Stomach (tissue), 9 donors: ENCODE data around the gene NMRK2. TPM values are rescaled to one million over a fixed set of nuclear protein-coding genes. Genes with fewer than 3 reads are reported as not detected.
"Not testable (repeated sequence)": the region's sequence is repeated elsewhere in the genome, so short reads cannot be mapped to it uniquely, and the experiment has no call there.

Experiments
- DNase-seq, 2 donors: peaks; one replicate each; pipeline versions ENCODE4 v3.0.0 to v3.0.0-alpha.2; 2013 to 2019
- H3K27ac ChIP-seq, 5 donors: fragments of 200-600 bp in 4 of 5; sonication (generic) in 4 of 5; one replicate each; pipeline ENCODE4 v1.5.1; 2013 to 2019; ENCODE audit warnings: mild to moderate bottlenecking in 1 of 5, moderate library complexity in 1 of 5
- H3K27me3 ChIP-seq, 3 donors: fragments of 200-600 bp; sonication (generic); one replicate each; pipeline ENCODE4 v1.5.1; 2017 to 2019; ENCODE audit warnings: mixed run types in 1 of 3
- H3K36me3 ChIP-seq, 4 donors: fragments of 200-600 bp; sonication (generic); 1 replicate in 3 of 4; 2 replicates in 1 of 4; pipeline ENCODE4 v1.5.1; 2016 to 2019
- H3K4me1 ChIP-seq, 4 donors: fragments of 200-600 bp; sonication (generic); one replicate each; pipeline ENCODE4 v1.5.1; 2016 to 2019
- H3K4me3 ChIP-seq, 4 donors: fragments of 200-600 bp; sonication (generic) in 3 of 4; one replicate each; pipeline ENCODE4 v1.5.1; 2016 to 2019; ENCODE audit warnings: mild to moderate bottlenecking in 1 of 4
- H3K9me3 ChIP-seq, 4 donors: fragments of 200-600 bp; sonication (generic); one replicate each; pipeline ENCODE4 v1.5.1; 2016 to 2019
- EP300 ChIP-seq: sonication (generic); formaldehyde crosslinking; IDR thresholded peaks from one replicate; pipeline ENCODE4 v1.6.1; 2017; ENCODE audit warnings: antibody characterized with exemption
- POLR2A ChIP-seq, 4 donors: fragments of 450-650 bp; IDR thresholded peaks; one replicate each; pipeline ENCODE4 v1.6.1; 2016; ENCODE audit warnings: antibody characterized with exemption in 4 of 4, control low read depth in 2 of 4, mild to moderate bottlenecking in 1 of 4, moderate library complexity in 1 of 4
- POLR2AphosphoS5 ChIP-seq, 3 donors: sonication (generic); formaldehyde crosslinking; IDR thresholded peaks; one replicate each; pipeline ENCODE4 v1.6.1; 2016; ENCODE audit warnings: antibody characterized with exemption in 3 of 3
- WGBS, 5 donors: extraction: QIAGEN DNeasy Blood & Tissue Kit in 3 of 5; methylation state at CpG; one replicate each; pipeline versions ENCODE4 v1.1.5 to v1.1.7; 2013 to 2018; 5-methylcytosine and 5-hydroxymethylcytosine counted together
- intact Hi-C: fragments of 100-400 bp; cut with DNase I; formaldehyde crosslinking; loops from one replicate; pipeline ENCODE4 v1.15.1; 2023; ENCODE audit warnings: low total_unique reads
- polyA plus RNA-seq, 3 donors: library from polyadenylated mRNA; stranded (reverse); fragments of 200-250 nt; gene quantifications; one replicate each; pipeline ENCODE4 v1.2.3, GENCODE V29; 2013
- total RNA-seq, 5 donors: library from RNA; depleted of rRNA; stranded (reverse); fragments of >200 nt; gene quantifications; one replicate each; pipeline versions ENCODE4 v1.1.0 to v1.2.3, GENCODE V29; 2014 to 2016
- TF ChIP-seq, protein P1 (sequence below), 7 experiments: fragments of 450-650 bp in 4 of 7; fragments of 200-600 bp in 3 of 7; sonication (generic) in 3 of 7; IDR thresholded peaks; one replicate each; pipeline ENCODE4 v1.5.1; 2016 to 2019; ENCODE audit warnings: antibody characterized with exemption in 7 of 7, control low read depth in 2 of 7, mild to moderate bottlenecking in 1 of 7
- donor health status: healthy with polysubstance abuse.
- donor health status: Bipolar disorder and iron deficiency.
- donor health status: healthy.

Gene NMRK2
- total and polyA plus RNA-seq, 8 donors, result 0.55 to 4.3 (median 1.5) TPM; not detected in 4

DNA sequence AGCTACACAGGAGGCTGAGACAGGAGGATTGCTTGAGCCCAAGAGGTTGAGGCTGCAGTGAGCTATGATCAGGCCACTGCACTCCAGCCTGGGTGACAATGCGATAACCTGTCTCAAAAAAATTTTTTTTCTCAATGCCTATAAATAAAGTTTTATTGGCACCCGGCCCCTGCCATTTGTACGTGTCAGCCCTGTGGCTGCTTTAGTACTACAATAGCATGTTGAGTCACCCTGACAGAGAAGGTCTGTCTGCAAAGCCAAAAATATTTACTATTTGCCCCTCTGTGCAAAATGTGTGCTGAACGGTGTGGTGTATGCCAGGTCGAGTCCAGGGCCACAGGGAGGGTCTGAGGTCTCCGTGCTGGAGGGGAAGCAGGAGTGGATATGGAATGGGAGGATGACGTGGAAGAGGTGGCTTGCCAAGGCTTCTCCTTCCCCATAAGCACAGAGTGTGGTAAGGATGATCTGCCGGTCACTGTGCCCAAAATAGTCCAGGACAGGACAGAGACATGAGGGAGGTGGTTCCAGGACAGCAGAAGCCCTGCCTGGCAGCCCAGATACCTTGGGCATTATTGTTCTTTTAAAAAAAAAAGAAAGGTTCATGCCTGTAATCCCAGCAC lies 10.0 kb downstream of the NMRK2 start:
- no peak for DNase-seq
- Histone ChIP-seq H3K36me3 (no peaks in the 10 kb centered on the region), H3K4me1 (no peaks in the 10 kb centered on the region), H3K4me3 (no peak overlapping the region), H3K27me3 (peaks cover 0 to 2% (median 0%) of the 10 kb centered on the region in 3 donors), H3K9me3 (no peaks in the 10 kb centered on the region), H3K27ac (no peak overlapping the region)
- intact Hi-C loops, result no loop called here
- 72 to 85% (median 81%) methylated on average over 8 of the region's 8 CpGs for WGBS, 5 donors
- TF ChIP-seq, protein P1, sequence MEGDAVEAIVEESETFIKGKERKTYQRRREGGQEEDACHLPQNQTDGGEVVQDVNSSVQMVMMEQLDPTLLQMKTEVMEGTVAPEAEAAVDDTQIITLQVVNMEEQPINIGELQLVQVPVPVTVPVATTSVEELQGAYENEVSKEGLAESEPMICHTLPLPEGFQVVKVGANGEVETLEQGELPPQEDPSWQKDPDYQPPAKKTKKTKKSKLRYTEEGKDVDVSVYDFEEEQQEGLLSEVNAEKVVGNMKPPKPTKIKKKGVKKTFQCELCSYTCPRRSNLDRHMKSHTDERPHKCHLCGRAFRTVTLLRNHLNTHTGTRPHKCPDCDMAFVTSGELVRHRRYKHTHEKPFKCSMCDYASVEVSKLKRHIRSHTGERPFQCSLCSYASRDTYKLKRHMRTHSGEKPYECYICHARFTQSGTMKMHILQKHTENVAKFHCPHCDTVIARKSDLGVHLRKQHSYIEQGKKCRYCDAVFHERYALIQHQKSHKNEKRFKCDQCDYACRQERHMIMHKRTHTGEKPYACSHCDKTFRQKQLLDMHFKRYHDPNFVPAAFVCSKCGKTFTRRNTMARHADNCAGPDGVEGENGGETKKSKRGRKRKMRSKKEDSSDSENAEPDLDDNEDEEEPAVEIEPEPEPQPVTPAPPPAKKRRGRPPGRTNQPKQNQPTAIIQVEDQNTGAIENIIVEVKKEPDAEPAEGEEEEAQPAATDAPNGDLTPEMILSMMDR (IDR thresholded peaks at IDR 0.05), result no peak
- no peak for TF ChIP-seq POLR2A (IDR thresholded peaks at IDR 0.05)
- TF ChIP-seq POLR2AphosphoS5 (IDR thresholded peaks at IDR 0.05), result no peak
- no peak for TF ChIP-seq EP300

DNA sequence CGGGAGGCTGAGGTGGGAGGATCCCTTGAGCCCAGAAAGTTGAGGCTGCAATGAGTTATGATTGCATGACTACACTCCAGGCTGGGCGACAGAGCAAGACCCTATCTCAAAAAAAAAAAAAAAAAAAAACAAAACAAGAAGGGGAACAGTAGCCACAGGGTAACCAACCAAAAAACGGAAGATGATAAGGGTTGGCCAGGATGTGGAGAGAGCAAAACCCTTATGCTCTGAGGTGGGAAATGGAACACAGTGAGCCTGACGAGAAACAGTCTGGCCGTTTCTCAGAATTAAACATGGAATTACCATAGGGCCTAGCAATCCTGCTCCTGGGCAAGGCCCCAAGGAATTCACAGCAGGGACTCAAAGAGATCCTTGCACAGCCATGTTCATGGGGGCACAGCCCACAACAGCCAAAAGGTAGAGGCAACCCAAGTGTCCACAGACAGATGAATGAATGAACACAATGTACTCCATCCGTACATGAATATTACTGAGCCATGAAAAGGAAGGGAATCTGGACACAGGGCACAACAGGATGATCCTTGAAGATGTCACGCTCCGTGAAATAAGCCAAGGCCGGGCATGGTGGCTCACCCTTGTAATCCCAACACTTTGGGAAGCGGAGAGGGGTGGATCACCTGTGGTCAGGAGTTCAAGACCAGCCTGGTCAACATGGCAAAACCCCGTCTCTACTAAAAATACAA lies 11.3 kb downstream of the NMRK2 start:
- intact Hi-C loops, result no loop called here
- Histone ChIP-seq H3K4me1 (no peaks in the 10 kb centered on the region), H3K27ac (no peak overlapping the region), H3K27me3 (no peaks in the 10 kb centered on the region), H3K9me3 (no peaks in the 10 kb centered on the region), H3K36me3 (no peaks in the 10 kb centered on the region), H3K4me3 (no peak overlapping the region)
- TF ChIP-seq POLR2A (IDR thresholded peaks at IDR 0.05) (no peak), EP300 (no peak), POLR2AphosphoS5 (IDR thresholded peaks at IDR 0.05) (no peak)
- TF ChIP-seq, protein P1 (IDR thresholded peaks at IDR 0.05), result no peak
- no peak for DNase-seq
- 73 to 84% (median 80%) methylated on average over 11 of the region's 11 CpGs for WGBS, 5 donors

DNA sequence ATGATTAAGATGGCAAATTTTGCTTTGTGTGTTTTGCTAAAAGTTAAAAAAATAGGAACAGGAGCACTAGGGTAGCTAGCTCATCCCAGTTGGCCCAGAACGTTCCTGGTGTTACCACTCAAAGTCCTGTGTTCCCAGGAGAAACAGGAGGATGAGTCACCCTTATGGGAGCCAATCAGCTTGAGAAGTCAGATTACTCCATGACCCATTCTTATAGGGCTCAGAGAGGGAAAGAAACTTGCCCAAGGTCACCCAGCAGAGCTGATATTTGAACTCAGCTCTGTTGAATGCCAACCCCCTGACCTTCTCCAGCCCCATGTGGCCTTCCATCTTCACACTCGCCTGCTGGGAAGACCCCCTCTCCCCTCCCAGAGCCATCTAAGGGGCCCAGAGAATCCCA lies 13.0 kb downstream of the NMRK2 start:
- intact Hi-C loops, result no loop called here
- H3K27ac ChIP-seq, result no peak overlapping the region
- DNase-seq, result no peak

DNA sequence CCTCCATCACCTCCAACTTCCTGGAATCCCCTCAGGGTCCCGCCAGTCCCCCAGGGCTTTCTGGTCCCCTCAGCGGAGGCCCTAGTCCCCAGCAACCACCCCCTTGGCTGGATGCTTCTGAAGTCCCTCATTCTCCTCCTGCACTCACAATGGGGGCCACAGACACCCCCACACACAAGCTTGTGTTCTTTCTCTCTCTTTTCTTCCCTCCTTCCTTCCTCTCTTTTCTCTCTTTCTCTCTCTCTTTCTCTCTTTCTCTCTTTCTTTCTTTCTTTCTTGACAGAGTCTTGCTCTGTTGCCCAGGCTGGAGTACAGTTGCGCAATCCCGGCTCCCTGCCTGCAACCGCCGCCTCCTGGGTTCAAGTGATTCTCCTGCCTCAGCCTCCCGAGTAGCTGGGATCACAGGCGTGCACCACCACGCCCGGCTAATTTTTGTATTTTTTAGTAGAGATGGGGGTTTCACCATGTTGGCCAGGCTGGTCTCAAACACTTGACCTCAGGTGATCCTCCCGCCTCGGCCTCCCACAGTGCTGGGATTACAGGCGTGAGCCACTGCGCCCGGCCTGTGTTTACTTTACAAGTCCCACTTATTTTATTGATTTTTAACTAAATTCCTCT lies 14.6 kb downstream of the NMRK2 start:
- H3K36me3 ChIP-seq, DNase-seq, H3K9me3 ChIP-seq, H3K27me3 ChIP-seq, H3K27ac ChIP-seq, intact Hi-C loops, H3K4me3 ChIP-seq: not testable (repeated sequence)
- WGBS, 5 donors, result 76 to 84% (median 80%) methylated on average over 15 of the region's 15 CpGs
- peaks cover 10 to 26% (median 21%) of the 10 kb centered on the region in 4 donors for H3K4me1 ChIP-seq

More for the DNA sequence above, 13.0 kb downstream of the NMRK2 start:
- H3K4me1 ChIP-seq, result peaks cover 3 to 11% (median 10%) of the 10 kb centered on the region in 4 donors
- no peaks in the 10 kb centered on the region for H3K9me3 ChIP-seq
- no peak overlapping the region for H3K4me3 ChIP-seq
- 31 to 50% (median 44%) methylated on average over 2 of the region's 2 CpGs for WGBS, 5 donors
- no peaks in the 10 kb centered on the region for H3K36me3 ChIP-seq
- no peaks in the 10 kb centered on the region for H3K27me3 ChIP-seq
- TF ChIP-seq EP300 (no peak), POLR2AphosphoS5 (IDR thresholded peaks at IDR 0.05) (no peak), POLR2A (IDR thresholded peaks at IDR 0.05) (no peak)
- TF ChIP-seq, protein P1 (IDR thresholded peaks at IDR 0.05), result no peak
